ENCODE measurements around the gene BTBD2. TPM values are rescaled to one million over a fixed set of nuclear protein-coding genes. Genes with fewer than 3 reads are reported as not detected.

Gene BTBD2
- polyA plus RNA-seq, 1 donor (not counting 4 experiments of a cell fraction or from before 2014, with no cell fraction given), result 22.3 TPM

- peaks cover 39% of the 10 kb centered on the region for H4K20me1 ChIP-seq (ENCODE audit: control insufficient read depth, extremely low read depth, insufficient read depth, low read length)
- FAIRE-seq (no peak), DNase-seq (ENCODE audit: low read depth, low spot score) (no peak)
- TF ChIP-seq CTCF (optimal IDR thresholded peaks at IDR 0.05 in 1 of 3, IDR thresholded peaks at IDR 0.05 in 1 of 3, conservative IDR thresholded peaks at IDR 0.05 in 1 of 3; ENCODE audit: extremely low read depth in 1 of 3, insufficient read depth in 2 of 3, low read length in 3 of 3) (no peak), EZH2 (IDR thresholded peaks at IDR 0.05; ENCODE audit: low read length) (no peak)
- no peaks in the 10 kb centered on the region for H3K27me3 ChIP-seq (ENCODE audit: control insufficient read depth, extremely low read depth, insufficient read depth, low read length)
- H3K79me2 ChIP-seq (ENCODE audit: control insufficient read depth, insufficient read depth, low read length), result peaks cover 74% of the 10 kb centered on the region
- H2AFZ ChIP-seq (ENCODE audit: control insufficient read depth, low read length), result no peak overlapping the region
- H3K4me1 ChIP-seq (ENCODE audit: control insufficient read depth, extremely low read depth, insufficient read depth, low read length), result peaks cover 20% of the 10 kb centered on the region
- no peak overlapping the region for H3K4me3 ChIP-seq (ENCODE audit: control insufficient read depth in 2 of 3, extremely low read depth in 1 of 3, insufficient read depth in 2 of 3, low read depth in 1 of 3, low read length in 3 of 3)
- H3K36me3 ChIP-seq (ENCODE audit: control insufficient read depth in 2 of 2, extremely low read depth in 1 of 2, insufficient read depth in 2 of 2, low read length in 2 of 2), result peaks cover 0 to 6% of the 10 kb centered on the region in 2 experiments
- H3K9me1 ChIP-seq (ENCODE audit: control insufficient read depth, extremely low read depth, insufficient read depth, low read length), result peaks cover 3% of the 10 kb centered on the region
- H3K4me2 ChIP-seq (ENCODE audit: control insufficient read depth, extremely low read depth, insufficient read depth, low read depth, low read length), result no peak overlapping the region
- dilution Hi-C loops (cut with MboI; ENCODE audit: extremely low pct_ligation_motif_present, low sequenced_read_pairs), result no loop called here
- H3K27ac ChIP-seq (ENCODE audit: control insufficient read depth, insufficient read depth, low read length), result no peak overlapping the region
- no peaks in the 10 kb centered on the region for H3K9me3 ChIP-seq (ENCODE audit: control insufficient read depth, low read depth, low read length)
- no peak overlapping the region for H3K9ac ChIP-seq (ENCODE audit: control insufficient read depth, extremely low read depth, insufficient read depth, low read length)
Measured at GRCh38 chr19:1944088-1944915, 71.2 kb downstream of the BTBD2 start.

- Histone ChIP-seq H3K4me3 (ENCODE audit: control insufficient read depth in 2 of 3, extremely low read depth in 1 of 3, insufficient read depth in 2 of 3, low read depth in 1 of 3, low read length in 3 of 3) (no peak overlapping the region), H3K36me3 (ENCODE audit: control insufficient read depth in 2 of 2, extremely low read depth in 1 of 2, insufficient read depth in 2 of 2, low read length in 2 of 2) (peaks cover 0 to 3% of the 10 kb centered on the region in 2 experiments), H3K4me2 (ENCODE audit: control insufficient read depth, extremely low read depth, insufficient read depth, low read depth, low read length) (no peak overlapping the region), H2AFZ (ENCODE audit: control insufficient read depth, low read length) (no peak overlapping the region), H3K9ac (ENCODE audit: control insufficient read depth, extremely low read depth, insufficient read depth, low read length) (no peak overlapping the region), H3K9me1 (ENCODE audit: control insufficient read depth, extremely low read depth, insufficient read depth, low read length) (peaks cover 2% of the 10 kb centered on the region), H4K20me1 (ENCODE audit: control insufficient read depth, extremely low read depth, insufficient read depth, low read length) (peaks cover 33% of the 10 kb centered on the region), H3K27me3 (ENCODE audit: control insufficient read depth, extremely low read depth, insufficient read depth, low read length) (no peaks in the 10 kb centered on the region), H3K9me3 (ENCODE audit: control insufficient read depth, low read depth, low read length) (no peaks in the 10 kb centered on the region), H3K4me1 (ENCODE audit: control insufficient read depth, extremely low read depth, insufficient read depth, low read length) (peaks cover 20% of the 10 kb centered on the region), H3K79me2 (ENCODE audit: control insufficient read depth, insufficient read depth, low read length) (peaks cover 67% of the 10 kb centered on the region), H3K27ac (ENCODE audit: control insufficient read depth, insufficient read depth, low read length) (no peak overlapping the region)
- FAIRE-seq (no peak), DNase-seq (ENCODE audit: low read depth, low spot score) (no peak)
- dilution Hi-C loops (cut with MboI; ENCODE audit: extremely low pct_ligation_motif_present, low sequenced_read_pairs), result no loop called here
- TF ChIP-seq CTCF (optimal IDR thresholded peaks at IDR 0.05 in 1 of 3, IDR thresholded peaks at IDR 0.05 in 1 of 3, conservative IDR thresholded peaks at IDR 0.05 in 1 of 3; ENCODE audit: extremely low read depth in 1 of 3, insufficient read depth in 2 of 3, low read length in 3 of 3) (no peak), EZH2 (IDR thresholded peaks at IDR 0.05; ENCODE audit: low read length) (no peak)
Measured at GRCh38 chr19:1943661-1944087, 71.8 kb downstream of the BTBD2 start.
